Psoas muscle (tissue), 8 donors: ENCODE results near the gene TGFB3. TPM values are rescaled to one million over a fixed set of nuclear protein-coding genes. Genes with fewer than 3 reads are reported as not detected.

Experiments
- ATAC-seq, 4 donors: fragments of 200-7000 bp; cut with Tn5 transposase; one replicate each; pipeline ENCODE4 v1.9.1; 2020; ENCODE audit warnings: moderate library complexity in 3 of 4, mild to moderate bottlenecking in 2 of 4
- DNase-seq, 2 donors: peaks; one replicate each; pipeline ENCODE4 v3.0.0-alpha.2; 2020
- H3K27ac ChIP-seq: fragments of 200-600 bp; one replicate; pipeline ENCODE4 v1.8.0; 2022
- H3K27me3 ChIP-seq, 3 donors: fragments of 200-600 bp in 1 of 3; one replicate each; pipeline versions ENCODE4 v1.6.1 to v1.8.0; 2013 to 2022; ENCODE audit warnings: low read length in 2 of 3, mild to moderate bottlenecking in 2 of 3, moderate library complexity in 1 of 3; ENCODE audit not compliant: insufficient read depth in 3 of 3
- H3K36me3 ChIP-seq, 2 donors: fragments of 200-600 bp in 1 of 2; one replicate each; pipeline versions ENCODE4 v1.6.1 to v1.8.0; 2013 to 2022; ENCODE audit warnings: low read depth in 1 of 2, mild to moderate bottlenecking in 1 of 2, moderate library complexity in 1 of 2; ENCODE audit not compliant: insufficient read depth in 1 of 2
- H3K4me1 ChIP-seq: fragments of 200-600 bp; one replicate; pipeline ENCODE4 v1.8.0; 2022
- H3K4me3 ChIP-seq: fragments of 200-600 bp; one replicate; pipeline ENCODE4 v1.8.0; 2022; ENCODE audit warnings: mild to moderate bottlenecking
- H3K9me3 ChIP-seq: fragments of 200-600 bp; one replicate; pipeline ENCODE4 v1.8.0; 2022
- CTCF ChIP-seq: fragments of 200-600 bp; IDR thresholded peaks from one replicate; pipeline ENCODE4 v1.8.0; 2022; ENCODE audit warnings: antibody characterized with exemption
- WGBS, 3 donors: extraction: QIAGEN DNeasy Blood & Tissue Kit; methylation state at CpG; one replicate each; pipeline versions ENCODE4 v1.1.6 to v1.1.7; 2013; 5-methylcytosine and 5-hydroxymethylcytosine counted together
- intact Hi-C, 2 donors: fragments of 100-400 bp; cut with DNase I; formaldehyde crosslinking; loops; one replicate each; pipeline versions ENCODE4 v1.11.0 to v1.14.2; 2022
- polyA plus RNA-seq, 3 donors: library from polyadenylated mRNA; stranded (reverse); fragments of 200-250 nt; gene quantifications; one replicate each; pipeline ENCODE4 v1.2.3, GENCODE V29; 2013
- total RNA-seq, 4 donors: library from RNA; stranded (reverse); fragmentation: NEBNext Ultra II Directional in 2 of 4; extraction: Animal tissue kit (Norgen Biotek cat#: 25700) in 2 of 4; gene quantifications; one replicate each; pipeline versions ENCODE4 v1.2.1 to v1.2.4, GENCODE V29; 2021 to 2023
- donor health status: healthy with polysubstance abuse.
- donor health status: DM: no; HTN: no; CAD: no; lungs with moderate emphysema.
- donor health status: Bipolar disorder and iron deficiency.
- donor health status: healthy.
- donor health status: DM: yes; HTN: yes; CAD: no.
- donor health status: DM: no; HTN: no; CAD: no.
- donor health status: DM: no; HTN: no; CAD: no.
- donor health status: DM: yes; HTN: yes; CAD: no.

The TGFB3 gene
- total and polyA plus RNA-seq, 7 donors, result 9.0 to 196 (median 62.7) TPM

GRCh38 chr14:75977582-75977943 is 4.2 kb downstream of the TGFB3 start:
- ATAC-seq, result no peak
- Histone ChIP-seq H3K4me1 (peaks cover 28% of the 10 kb centered on the region), H3K9me3 (no peaks in the 10 kb centered on the region), H3K27me3 (no peaks in the 10 kb centered on the region), H3K27ac (peak overlapping the region; percentile 31), H3K36me3 (no peaks in the 10 kb centered on the region), H3K4me3 (peak overlapping the region; percentile 79)
- DNase-seq, result no peak
- WGBS, 3 donors, result 41 to 59% (median 46%) methylated on average over 3 of the region's 3 CpGs
- no peak for TF ChIP-seq CTCF
- intact Hi-C loops, result loop anchor here in 1 of 2 donors (5.0 to 10.0 kb wide), 2 partner anchors 35 to 173 kb away; no protein-coding TSS in a partner anchor

GRCh38 chr14:75976826-75977581 is 4.8 kb downstream of the TGFB3 start:
- Histone ChIP-seq H3K27ac (no peak overlapping the region), H3K4me3 (no peak overlapping the region), H3K4me1 (peaks cover 33% of the 10 kb centered on the region), H3K27me3 (no peaks in the 10 kb centered on the region), H3K9me3 (no peaks in the 10 kb centered on the region), H3K36me3 (no peaks in the 10 kb centered on the region)
- ATAC-seq (no peak), DNase-seq (no peak)
- no peak for TF ChIP-seq CTCF
- 63 to 77% (median 70%) methylated on average over 8 of the region's 8 CpGs for WGBS, 3 donors
- intact Hi-C loops, result loop anchor here in 1 of 2 donors (5.0 to 10.0 kb wide), 2 partner anchors 35 to 172 kb away; no protein-coding TSS in a partner anchor

GRCh38 chr14:75972801-75973421 is 8.9 kb downstream of the TGFB3 start:
- Histone ChIP-seq H3K36me3 (peaks cover 0 to 36% of the 10 kb centered on the region in 2 donors), H3K4me3 (no peak overlapping the region), H3K27me3 (no peaks in the 10 kb centered on the region), H3K27ac (peak overlapping the region; percentile 24), H3K4me1 (peaks cover 24% of the 10 kb centered on the region), H3K9me3 (no peaks in the 10 kb centered on the region)
- DNase-seq, result peak in 1 of 2 donors; percentile 65
- peak; percentile 71 to 83 (median 80) for ATAC-seq
- WGBS, 3 donors, result 16 to 29% (median 17%) methylated on average over 7 of the region's 7 CpGs
- intact Hi-C loops, result loop anchor here in 1 of 2 donors (10.0 kb wide), 1 partner anchor 168 kb away; no protein-coding TSS in a partner anchor
- TF ChIP-seq CTCF, result no peak

GRCh38 chr14:75971509-75971908 is 10.3 kb downstream of the TGFB3 start:
- DNase-seq (no peak), ATAC-seq (peak in 1 of 4 donors; percentile 31)
- no peak for TF ChIP-seq CTCF
- intact Hi-C loops, result loop anchor here in 1 of 2 donors (10.0 kb wide), 1 partner anchor 167 kb away; no protein-coding TSS in a partner anchor
- Histone ChIP-seq H3K27me3 (no peaks in the 10 kb centered on the region), H3K4me3 (no peak overlapping the region), H3K9me3 (no peaks in the 10 kb centered on the region), H3K36me3 (peaks cover 0 to 50% of the 10 kb centered on the region in 2 donors), H3K4me1 (peaks cover 12% of the 10 kb centered on the region), H3K27ac (no peak overlapping the region)
- 91 to 96% (median 94%) methylated on average over 15 of the region's 15 CpGs for WGBS, 3 donors
